ENCODE data around the gene CDK5R2.

Gene CDK5R2

GRCh38 chr2:218988164-218988563 is 28.7 kb downstream of the CDK5R2 start:
- no peak for DNase-seq (ENCODE audit: low read depth)

GRCh38 chr2:218988650-218989049 is 29.2 kb downstream of the CDK5R2 start:
- DNase-seq (ENCODE audit: low read depth) = no peak

DNA sequence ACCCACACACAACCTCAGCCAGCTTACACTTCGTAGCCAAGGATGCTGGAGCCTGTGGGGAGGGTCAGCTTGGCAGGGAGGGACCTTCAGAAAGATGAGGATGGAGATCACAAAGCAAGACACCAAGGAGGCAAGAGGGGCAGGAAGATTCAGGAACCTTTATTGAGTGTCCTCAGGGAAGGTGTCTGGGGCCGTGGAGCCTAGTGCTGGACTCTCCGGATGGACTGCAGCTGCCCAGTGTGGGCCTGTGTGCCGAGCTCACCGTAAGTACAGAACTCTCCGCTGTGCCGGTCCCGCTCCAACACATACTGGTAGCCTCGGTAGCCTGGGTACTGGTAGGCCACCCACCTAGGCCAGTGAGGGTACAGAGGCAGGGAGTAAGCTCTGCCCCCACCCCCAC is 30.6 kb downstream of the CDK5R2 start:
- DNase-seq (ENCODE audit: low read depth) = no peak

DNA sequence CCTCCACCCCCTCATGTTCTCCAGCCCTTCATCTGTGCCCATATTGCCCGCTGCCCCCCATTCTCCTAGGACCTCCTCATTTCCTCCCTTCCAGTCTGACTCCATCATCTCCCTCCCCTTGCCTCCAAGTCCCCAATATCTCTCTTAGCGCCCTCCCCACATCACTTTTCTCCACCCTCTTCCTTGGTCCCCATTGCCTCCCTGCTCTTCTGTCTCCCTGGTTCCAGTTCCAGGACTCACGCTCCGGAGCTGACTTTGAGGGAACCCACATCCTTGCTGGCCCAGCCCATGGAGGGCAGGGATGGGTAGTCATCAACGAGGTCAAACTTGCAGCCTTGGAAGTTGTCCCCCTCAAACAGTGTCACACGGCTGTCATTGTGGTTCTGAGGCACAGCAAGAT is 31.1 kb downstream of the CDK5R2 start:
- no peak for DNase-seq (ENCODE audit: low read depth)

DNA sequence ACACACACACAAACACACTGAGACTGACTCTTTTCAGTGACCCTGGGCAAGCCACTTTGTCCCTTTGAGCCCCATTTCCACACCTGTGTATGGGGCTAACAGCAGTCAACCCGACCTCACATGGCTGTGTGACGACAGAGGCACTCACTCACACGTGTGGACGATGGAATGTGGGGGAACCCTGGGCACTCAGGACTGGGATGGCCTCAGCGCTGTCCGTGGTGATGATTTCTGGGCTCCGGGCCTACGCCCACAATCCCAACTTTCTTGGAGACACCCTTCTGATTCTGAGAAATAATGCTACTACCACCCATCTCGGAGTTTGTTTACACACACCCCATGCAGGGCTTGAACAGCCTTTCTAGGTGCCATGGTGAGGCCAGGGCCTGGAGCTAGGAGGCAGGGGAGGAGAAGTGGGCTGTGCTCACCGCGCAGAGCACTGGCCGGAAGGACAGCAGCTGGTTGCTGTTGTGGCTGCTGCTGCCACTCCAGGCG is 32.3 kb downstream of the CDK5R2 start:
- DNase-seq (ENCODE audit: low read depth) = no peak

DNA sequence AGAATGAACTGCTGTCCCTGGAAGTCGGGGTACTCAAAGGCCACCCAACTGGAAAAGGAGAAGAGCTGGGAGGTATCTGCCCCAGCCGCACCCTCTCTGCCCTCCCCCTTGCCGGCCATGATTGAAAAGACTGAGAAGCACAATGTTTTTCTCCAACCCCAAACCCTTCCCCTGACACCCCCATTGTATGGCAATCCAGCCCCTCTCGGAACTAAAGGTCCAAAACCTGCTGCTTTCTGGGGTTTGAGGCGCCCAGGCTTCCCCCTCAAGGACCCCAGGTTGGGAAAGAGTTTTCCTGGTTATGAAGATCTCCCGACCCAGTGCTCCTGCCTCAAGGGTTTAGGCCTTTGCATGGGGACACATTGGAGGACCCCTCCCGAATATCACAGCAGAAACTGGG is 32.7 kb downstream of the CDK5R2 start:
- DNase-seq (ENCODE audit: low read depth) = no peak

- no peak for DNase-seq (ENCODE audit: low read depth)
Observed at GRCh38 chr2:218992703-218993344, 33.4 kb downstream of the CDK5R2 start.

DNA sequence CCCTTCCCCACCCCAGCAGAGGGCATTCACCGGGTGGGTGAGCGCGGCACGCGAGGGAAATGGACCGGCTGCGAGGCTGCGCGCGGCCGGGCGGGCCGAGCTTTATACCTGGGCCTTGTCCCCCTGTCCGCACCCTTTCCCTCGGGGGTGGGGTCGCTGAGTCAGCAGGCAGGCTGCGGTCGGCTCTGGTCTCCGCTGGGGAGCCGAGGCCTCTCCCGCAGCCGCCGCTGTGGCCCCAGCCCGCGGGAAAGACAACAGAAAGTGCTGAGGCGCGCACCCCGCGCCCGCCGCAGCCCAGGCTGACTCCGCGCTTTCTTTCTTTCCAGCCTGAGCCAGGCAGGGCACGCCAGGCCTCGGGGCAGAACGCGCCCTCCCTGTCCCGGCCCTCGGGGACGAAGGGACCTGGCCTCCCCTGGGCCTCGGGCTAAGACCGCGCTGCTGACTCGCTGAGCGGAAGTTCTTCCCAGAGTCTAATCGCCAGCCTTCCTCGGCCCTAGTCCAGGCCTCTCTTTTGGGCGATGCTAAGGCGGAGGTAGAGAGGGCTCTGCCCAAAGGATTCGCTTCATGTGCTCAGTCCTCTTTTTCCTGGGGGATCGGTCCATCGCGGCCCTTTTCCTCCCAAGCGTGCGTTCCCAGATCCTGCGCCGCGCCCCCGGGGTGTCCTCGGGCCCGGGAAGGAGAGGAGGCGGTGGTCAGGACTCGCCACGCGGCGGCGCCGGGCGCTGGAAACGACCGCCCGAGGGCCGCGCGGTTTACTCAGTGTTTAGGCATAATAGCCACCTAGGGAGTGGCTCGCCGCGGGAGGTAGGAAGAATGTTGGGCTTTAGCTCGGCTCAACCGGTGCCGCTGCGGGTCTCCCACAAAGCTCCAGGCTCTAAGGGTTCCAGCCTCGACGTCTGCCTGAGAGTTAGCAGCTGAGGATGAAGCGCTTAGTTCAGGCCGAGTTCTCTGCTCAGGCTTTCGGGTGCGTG is 34.2 kb downstream of the CDK5R2 start, which contains the start of gene CRYBA2:
Gene CRYBA2 (minus strand): TSS at position 78 of the 971 bp plus-strand sequence. CDS start 246 bp downstream, outside the sequence.
- no peak for DNase-seq (ENCODE audit: low read depth)

- no peak for DNase-seq (ENCODE audit: low read depth)
Observed at GRCh38 chr2:218995561-218995960, 36.1 kb downstream of the CDK5R2 start.

- peak; percentile 54 for DNase-seq (ENCODE audit: low read depth)
Observed at GRCh38 chr2:218995972-218996711, 36.7 kb downstream of the CDK5R2 start.

- no peak for DNase-seq (ENCODE audit: low read depth)
Observed at GRCh38 chr2:218996937-218997336, 37.5 kb downstream of the CDK5R2 start.

DNA sequence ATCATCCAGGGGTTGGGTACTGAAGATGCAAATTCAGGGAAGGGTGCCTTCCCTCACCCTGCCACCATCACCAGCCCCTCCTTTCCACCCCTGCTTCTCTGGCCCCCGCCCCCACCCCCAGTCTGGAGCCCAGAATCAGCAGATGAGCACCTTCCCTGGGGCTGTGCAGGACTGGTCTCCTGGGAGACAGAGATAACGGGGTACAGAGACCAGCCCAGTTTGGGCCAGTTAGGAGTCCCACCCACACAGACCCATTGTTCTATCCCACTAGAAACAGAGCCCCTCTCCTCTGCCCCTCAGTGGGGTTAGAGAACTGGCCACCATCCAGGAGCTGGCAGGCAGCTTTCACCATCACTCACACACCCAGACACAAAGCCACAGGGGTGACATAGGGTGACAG is 38.3 kb downstream of the CDK5R2 start:
- no peak for DNase-seq (ENCODE audit: low read depth)

- no peak for DNase-seq (ENCODE audit: low read depth)
Observed at GRCh38 chr2:218998414-218999002, 39.0 kb downstream of the CDK5R2 start.

- DNase-seq (ENCODE audit: low read depth) = no peak
Observed at GRCh38 chr2:218999021-218999880, 39.8 kb downstream of the CDK5R2 start.

GRCh38 chr2:218999881-219000568 is 40.6 kb downstream of the CDK5R2 start:
- no peak for DNase-seq (ENCODE audit: low read depth)

DNA sequence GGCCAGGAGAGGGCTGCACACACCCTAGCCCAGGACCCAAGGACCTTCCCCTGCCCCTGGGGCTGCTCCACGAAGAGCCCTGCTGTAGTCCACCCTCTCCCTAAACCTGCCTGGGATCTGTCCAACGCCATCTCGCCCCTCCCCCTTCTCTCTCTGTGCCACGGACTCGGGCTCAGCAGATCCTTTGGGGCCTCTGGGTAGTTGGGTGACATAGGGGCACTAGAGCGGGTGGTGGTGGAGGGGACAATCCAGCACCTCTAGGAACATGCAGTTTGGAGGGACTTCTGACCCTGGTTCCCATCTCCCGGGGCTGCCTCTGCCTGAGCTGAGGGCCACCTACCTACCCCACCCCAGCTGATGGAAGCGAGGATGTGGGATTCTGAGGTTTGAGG is 41.1 kb downstream of the CDK5R2 start:
- no peak for DNase-seq (ENCODE audit: low read depth)

DNA sequence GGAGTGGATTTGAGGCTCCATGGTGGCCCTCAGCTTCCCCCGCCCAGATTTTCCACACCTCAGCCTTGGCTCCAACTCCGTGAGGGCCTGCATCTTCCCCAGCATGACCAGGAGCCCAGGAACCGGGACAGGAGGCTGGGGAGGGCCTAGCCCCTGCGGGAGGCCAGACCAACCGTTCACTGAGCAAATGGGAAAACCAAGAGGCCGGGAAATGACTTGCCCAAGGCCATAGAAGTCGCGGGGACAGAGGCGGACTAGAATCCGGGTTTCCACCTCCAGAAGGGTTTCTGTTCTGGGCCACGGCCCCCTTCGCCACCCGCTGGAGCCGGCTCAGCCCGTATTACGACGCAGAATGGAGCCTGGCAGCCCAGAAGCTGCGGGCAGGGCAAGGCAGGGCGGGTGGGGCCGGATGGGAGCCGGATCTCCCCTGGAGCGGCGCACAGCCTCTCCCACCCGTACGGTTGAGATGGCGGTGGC is 41.7 kb downstream of the CDK5R2 start:
- no peak for DNase-seq (ENCODE audit: low read depth)

- DNase-seq (ENCODE audit: low read depth) = no peak
Observed at GRCh38 chr2:219001577-219002394, 42.3 kb downstream of the CDK5R2 start.
